ENCODE data around the gene KIFC3. TPM values are rescaled to one million over a fixed set of nuclear protein-coding genes. Genes with fewer than 3 reads are reported as not detected.
A peak's percentile ranks its signal among the peaks of the same experiment; 100 is the strongest.

The KIFC3 gene
- total and polyA plus RNA-seq, 2 donors from 2014 or later: 74.9 to 109 TPM

DNA sequence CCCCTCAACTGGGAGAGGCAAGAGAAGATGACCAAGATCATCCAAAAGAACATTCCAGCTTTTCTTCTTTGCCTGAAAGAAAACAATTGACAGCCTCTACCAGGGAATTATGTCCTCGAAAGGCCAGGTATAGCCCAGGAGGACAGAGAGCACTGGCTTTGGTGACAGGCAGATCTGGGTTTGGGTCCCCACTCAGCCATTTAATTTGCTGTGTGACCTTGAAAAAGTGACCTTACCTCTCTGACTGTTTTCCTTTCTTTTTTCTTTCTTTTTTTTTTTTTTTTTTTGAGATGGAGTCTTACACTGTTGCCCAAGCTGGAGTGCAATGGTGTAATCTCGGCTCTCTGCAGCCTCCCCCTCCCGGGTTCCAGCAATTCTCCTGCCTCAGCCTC is 27.7 kb upstream of the KIFC3 start:
- TF ChIP-seq, protein P1, sequence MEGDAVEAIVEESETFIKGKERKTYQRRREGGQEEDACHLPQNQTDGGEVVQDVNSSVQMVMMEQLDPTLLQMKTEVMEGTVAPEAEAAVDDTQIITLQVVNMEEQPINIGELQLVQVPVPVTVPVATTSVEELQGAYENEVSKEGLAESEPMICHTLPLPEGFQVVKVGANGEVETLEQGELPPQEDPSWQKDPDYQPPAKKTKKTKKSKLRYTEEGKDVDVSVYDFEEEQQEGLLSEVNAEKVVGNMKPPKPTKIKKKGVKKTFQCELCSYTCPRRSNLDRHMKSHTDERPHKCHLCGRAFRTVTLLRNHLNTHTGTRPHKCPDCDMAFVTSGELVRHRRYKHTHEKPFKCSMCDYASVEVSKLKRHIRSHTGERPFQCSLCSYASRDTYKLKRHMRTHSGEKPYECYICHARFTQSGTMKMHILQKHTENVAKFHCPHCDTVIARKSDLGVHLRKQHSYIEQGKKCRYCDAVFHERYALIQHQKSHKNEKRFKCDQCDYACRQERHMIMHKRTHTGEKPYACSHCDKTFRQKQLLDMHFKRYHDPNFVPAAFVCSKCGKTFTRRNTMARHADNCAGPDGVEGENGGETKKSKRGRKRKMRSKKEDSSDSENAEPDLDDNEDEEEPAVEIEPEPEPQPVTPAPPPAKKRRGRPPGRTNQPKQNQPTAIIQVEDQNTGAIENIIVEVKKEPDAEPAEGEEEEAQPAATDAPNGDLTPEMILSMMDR (IDR thresholded peaks at IDR 0.05; ENCODE audit: borderline replicate concordance, extremely low read depth, insufficient read depth): no peak
- Histone ChIP-seq H3K4me1 (ENCODE audit: control insufficient read depth in 2 of 3, insufficient read depth in 2 of 3, low read depth in 1 of 3, low read length in 3 of 3) (peaks cover 0 to 31% (median 28%) of the 10 kb centered on the region in 3 donors), H3K4me3 (ENCODE audit: low read length in 3 of 3) (no peak overlapping the region), H3K36me3 (ENCODE audit: control insufficient read depth in 2 of 3, insufficient read depth in 3 of 3, low read length in 3 of 3) (no peaks in the 10 kb centered on the region), H3K27me3 (ENCODE audit: control insufficient read depth, insufficient read depth, low read length) (no peaks in the 10 kb centered on the region), H3K9ac (ENCODE audit: low read length in 3 of 3) (no peak overlapping the region), H3K27ac (ENCODE audit: low read depth in 2 of 2, low read length in 2 of 2) (no peak overlapping the region), H3K9me3 (ENCODE audit: control insufficient read depth in 2 of 3, insufficient read depth in 1 of 3, low read length in 3 of 3) (no peaks in the 10 kb centered on the region)
- no peak for FAIRE-seq
- intact Hi-C loops (cut with DNase I): no loop called here
- DNase-seq: no peak

DNA sequence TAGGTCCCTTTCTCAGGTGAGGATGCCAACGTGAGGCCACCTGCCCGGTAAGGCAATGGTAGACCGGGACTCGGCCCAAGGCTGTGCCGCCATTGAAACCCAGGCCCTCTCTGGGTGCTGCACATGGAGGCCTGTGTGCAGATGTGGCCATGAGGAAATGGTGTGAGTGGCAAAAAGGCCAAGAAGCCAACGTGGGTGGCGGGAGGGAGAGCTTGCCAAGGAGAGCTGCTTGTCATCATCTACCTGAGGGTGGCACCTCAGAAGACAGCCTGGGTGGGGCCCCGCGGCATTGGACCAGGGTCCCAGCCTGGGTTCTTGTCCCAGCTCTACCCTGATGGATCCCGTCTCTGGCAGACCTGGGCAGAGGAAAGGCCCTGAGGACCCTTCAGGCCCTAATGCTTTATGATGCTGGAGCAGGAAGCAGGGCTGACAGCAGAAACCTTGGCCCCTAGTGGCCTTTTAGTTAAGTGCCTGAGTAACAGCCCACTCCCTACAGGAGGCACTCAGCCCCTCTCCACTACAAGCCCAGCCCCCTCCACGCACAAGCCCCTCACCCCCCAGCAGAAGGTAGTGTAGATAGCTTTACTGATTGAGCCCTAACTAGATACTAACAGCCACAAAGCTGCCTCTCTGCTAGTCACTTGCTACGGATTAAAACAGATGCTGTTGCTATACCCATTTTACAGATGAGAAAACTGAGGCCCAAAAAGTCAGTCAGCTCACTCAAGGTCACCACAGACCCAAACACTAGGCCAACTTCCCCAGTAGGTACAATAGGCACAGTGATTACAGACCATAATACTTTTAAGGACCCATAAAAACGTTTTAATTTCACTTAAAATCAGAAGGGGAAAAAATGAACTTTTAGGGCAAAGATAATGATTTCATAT is 26.2 kb upstream of the KIFC3 start:
- FAIRE-seq (no peak), DNase-seq (no peak)
- Histone ChIP-seq H3K4me1 (ENCODE audit: control insufficient read depth in 2 of 3, insufficient read depth in 2 of 3, low read depth in 1 of 3, low read length in 3 of 3) (peaks cover 0 to 41% (median 35%) of the 10 kb centered on the region in 3 donors), H3K4me3 (ENCODE audit: low read length in 3 of 3) (no peak overlapping the region), H3K36me3 (ENCODE audit: control insufficient read depth in 2 of 3, insufficient read depth in 3 of 3, low read length in 3 of 3) (no peaks in the 10 kb centered on the region), H3K27me3 (ENCODE audit: control insufficient read depth, insufficient read depth, low read length) (no peaks in the 10 kb centered on the region), H3K9me3 (ENCODE audit: control insufficient read depth in 2 of 3, insufficient read depth in 1 of 3, low read length in 3 of 3) (no peaks in the 10 kb centered on the region), H3K27ac (ENCODE audit: low read depth in 2 of 2, low read length in 2 of 2) (peak overlapping the region in 1 of 2 donors; percentile 89), H3K9ac (ENCODE audit: low read length in 3 of 3) (no peak overlapping the region)
- intact Hi-C loops (cut with DNase I): no loop called here
- TF ChIP-seq, protein P1 (IDR thresholded peaks at IDR 0.05; ENCODE audit: borderline replicate concordance, extremely low read depth, insufficient read depth): no peak

DNA sequence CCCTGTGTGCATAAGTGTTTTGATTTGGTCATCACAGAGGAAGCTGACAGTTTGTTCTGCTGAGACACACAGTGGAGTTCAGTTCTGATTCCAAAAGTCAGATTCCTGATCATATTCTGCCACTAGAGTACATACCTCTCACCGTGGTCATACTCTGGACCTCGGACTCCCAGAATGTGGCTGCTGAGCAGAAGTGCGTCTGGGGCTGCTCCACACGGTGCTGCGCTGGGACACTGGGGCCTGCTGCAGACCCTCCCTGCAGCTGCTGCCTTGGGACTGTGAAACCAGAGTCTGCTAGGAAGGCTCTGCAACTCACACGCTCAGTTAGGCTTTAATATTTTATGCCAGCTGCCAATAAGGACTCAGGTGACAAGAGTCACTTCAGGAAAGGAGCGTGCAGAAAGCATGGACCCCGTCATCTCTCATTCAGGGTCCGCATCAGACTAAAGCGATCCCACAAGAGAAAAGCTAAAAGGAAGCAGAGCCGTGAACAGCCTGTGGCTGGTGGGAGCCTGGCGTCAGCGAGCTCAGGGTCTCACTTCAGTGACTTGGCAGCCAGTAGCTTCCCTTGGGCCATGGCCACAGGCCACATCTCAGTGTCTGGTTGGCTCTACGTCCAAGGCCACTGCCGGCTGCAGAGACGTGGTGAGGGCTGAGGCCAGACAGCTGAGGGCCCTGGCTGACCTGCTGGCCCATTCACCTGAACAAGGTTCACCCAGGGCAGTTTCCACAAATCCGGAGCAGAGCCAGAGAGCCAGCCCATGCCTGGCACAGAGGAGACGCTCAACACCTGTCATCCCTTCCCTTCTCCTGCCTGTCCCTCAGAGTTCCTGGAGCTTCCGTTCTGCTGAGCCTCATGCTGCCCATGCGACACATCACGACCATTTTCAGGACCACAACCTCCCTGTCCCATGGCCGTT is 24.7 kb upstream of the KIFC3 start:
- no peaks in the 10 kb centered on the region for H3K36me3 ChIP-seq (ENCODE audit: control insufficient read depth in 2 of 3, insufficient read depth in 3 of 3, low read length in 3 of 3)
- H3K4me3 ChIP-seq (ENCODE audit: low read length in 3 of 3): peak overlapping the region in 1 of 3 donors; percentile 28
- intact Hi-C loops (cut with DNase I): no loop called here
- TF ChIP-seq, protein P1 (IDR thresholded peaks at IDR 0.05; ENCODE audit: borderline replicate concordance, extremely low read depth, insufficient read depth): no peak
- H3K9me3 ChIP-seq (ENCODE audit: control insufficient read depth in 2 of 3, insufficient read depth in 1 of 3, low read length in 3 of 3): no peaks in the 10 kb centered on the region
- H3K4me1 ChIP-seq (ENCODE audit: control insufficient read depth in 2 of 3, insufficient read depth in 2 of 3, low read depth in 1 of 3, low read length in 3 of 3): peaks cover 0 to 41% (median 37%) of the 10 kb centered on the region in 3 donors
- DNase-seq (peak in 1 of 5 donors; percentile 84), FAIRE-seq (no peak)
- peak overlapping the region in 1 of 3 donors; percentile 44 for H3K9ac ChIP-seq (ENCODE audit: low read length in 3 of 3)
- no peaks in the 10 kb centered on the region for H3K27me3 ChIP-seq (ENCODE audit: control insufficient read depth, insufficient read depth, low read length)
- peak overlapping the region; percentile 84 to 89 for H3K27ac ChIP-seq (ENCODE audit: low read depth in 2 of 2, low read length in 2 of 2)

Data from kidney (tissue), 14 donors.